ENCODE results near the gene CLDN17. TPM values are rescaled to one million over a fixed set of nuclear protein-coding genes. Genes with fewer than 3 reads are reported as not detected.

CLDN17 gene
- total RNA-seq, 1 experiment from 2014 or later = not detected

GRCh38 chr21:30117631-30118030, 49.0 kb downstream of the CLDN17 start:
- DNase-seq (ENCODE audit: low read depth) = no peak

GRCh38 chr21:30116479-30116878, 50.1 kb downstream of the CLDN17 start:
- no peak for DNase-seq (ENCODE audit: low read depth)

Other genes with a start within 250 kb of the CLDN17 start
- not detected in 2 replicates for gene GRIK1, start 226.8 kb downstream of the CLDN17 start, total RNA-seq (2014; rRNA removed)
- not detected in 2 replicates for gene CLDN8, start 49.3 kb upstream of the CLDN17 start, total RNA-seq (2014; rRNA removed)
- not detected in 2 replicates for gene KRTAP24-1, start 116.1 kb upstream of the CLDN17 start, total RNA-seq (2014; rRNA removed)
- gene KRTAP25-1, start 122.7 kb upstream of the CLDN17 start, total RNA-seq (2014; rRNA removed) = not detected in 2 replicates
- gene KRTAP26-1, start 153.5 kb upstream of the CLDN17 start, total RNA-seq (2014; rRNA removed) = not detected in 2 replicates
- not detected in 2 replicates for gene KRTAP27-1, start 170.9 kb upstream of the CLDN17 start, total RNA-seq (2014; rRNA removed)
- gene KRTAP23-1, start 181.8 kb upstream of the CLDN17 start, total RNA-seq (2014; rRNA removed) = not detected in 2 replicates
- gene KRTAP13-2, start 205.5 kb upstream of the CLDN17 start, total RNA-seq (2014; rRNA removed) = not detected in 2 replicates
- not detected in 2 replicates for gene KRTAP13-1, start 229.2 kb upstream of the CLDN17 start, total RNA-seq (2014; rRNA removed)

Measured in LHCN-M2 (cell line).